Esophagus (tissue), 2 donors: Measurements from ENCODE around the gene MSH4. TPM values are rescaled to one million over a fixed set of nuclear protein-coding genes. Genes with fewer than 3 reads are reported as not detected.
"Not testable (repeated sequence)": the region's sequence is repeated elsewhere in the genome, so short reads cannot be mapped to it uniquely, and the experiment has no call there.

Source experiments
- H3K27ac ChIP-seq, 2 donors: one replicate each; pipeline ENCODE4 v1.5.1; 2013; ENCODE audit warnings: low read depth in 2 of 2, mild to moderate bottlenecking in 2 of 2, inconsistent platforms in 1 of 2, low read length in 1 of 2, moderate library complexity in 1 of 2
- H3K27me3 ChIP-seq, 2 donors: one replicate each; pipeline ENCODE4 v1.6.1; 2013; ENCODE audit warnings: low read length in 2 of 2, control low read depth in 1 of 2, mild to moderate bottlenecking in 1 of 2; ENCODE audit not compliant: insufficient read depth in 2 of 2, control insufficient read depth in 1 of 2
- H3K36me3 ChIP-seq, 2 donors: one replicate each; pipeline ENCODE4 v1.6.1; 2013; ENCODE audit warnings: low read length in 1 of 2; ENCODE audit not compliant: control insufficient read depth in 2 of 2, insufficient read depth in 2 of 2
- H3K4me1 ChIP-seq, 2 donors: one replicate each; pipeline ENCODE4 v1.6.1; 2013; ENCODE audit warnings: low read length in 1 of 2; ENCODE audit not compliant: control insufficient read depth in 2 of 2, insufficient read depth in 2 of 2
- H3K4me3 ChIP-seq, 2 donors: one replicate each; pipeline ENCODE4 v1.5.1; 2013; ENCODE audit warnings: low read length in 2 of 2, mild to moderate bottlenecking in 2 of 2, low read depth in 1 of 2, moderate library complexity in 1 of 2
- H3K9me3 ChIP-seq, 2 donors: one replicate each; pipeline ENCODE4 v1.6.1; 2013; ENCODE audit warnings: mild to moderate bottlenecking in 2 of 2, low read depth in 1 of 2, low read length in 1 of 2, moderate library complexity in 1 of 2; ENCODE audit not compliant: control insufficient read depth in 2 of 2, insufficient read depth in 1 of 2
- WGBS, 2 donors: extraction: QIAGEN DNeasy Blood & Tissue Kit; methylation state at CpG; one replicate each; pipeline ENCODE4 v1.1.7; 2013; 5-methylcytosine and 5-hydroxymethylcytosine counted together
- polyA plus RNA-seq, 2 donors: library from polyadenylated mRNA; stranded (reverse); fragments of 200-250 nt; gene quantifications; one replicate each; pipeline ENCODE4 v1.2.3, GENCODE V29; 2013
- donor health status: healthy with polysubstance abuse.
- donor health status: Bipolar disorder and iron deficiency.

Gene MSH4
- under 1 TPM; 0.05 to 0.16 TPM for polyA plus RNA-seq

GRCh38 chr1:75796376-75797272, at the start of gene MSH4:
TSS of gene MSH4 (plus strand) at chr1:75796882. CDS start at chr1:75796986, 104 bp downstream.
- no peak within 1 kb of the TSS for H3K4me3 ChIP-seq
- H3K27me3 ChIP-seq = no peaks in the 10 kb centered on the region
- no peaks in the 10 kb centered on the region for H3K9me3 ChIP-seq
- no peaks in the 10 kb centered on the region for H3K4me1 ChIP-seq
- no peak within 1 kb of the TSS for H3K27ac ChIP-seq
- 82 to 87% methylated on average over 34 of the region's 34 CpGs for WGBS, 2 donors
- H3K36me3 ChIP-seq = peaks cover 2 to 28% of the 10 kb centered on the region in 2 donors

DNA sequence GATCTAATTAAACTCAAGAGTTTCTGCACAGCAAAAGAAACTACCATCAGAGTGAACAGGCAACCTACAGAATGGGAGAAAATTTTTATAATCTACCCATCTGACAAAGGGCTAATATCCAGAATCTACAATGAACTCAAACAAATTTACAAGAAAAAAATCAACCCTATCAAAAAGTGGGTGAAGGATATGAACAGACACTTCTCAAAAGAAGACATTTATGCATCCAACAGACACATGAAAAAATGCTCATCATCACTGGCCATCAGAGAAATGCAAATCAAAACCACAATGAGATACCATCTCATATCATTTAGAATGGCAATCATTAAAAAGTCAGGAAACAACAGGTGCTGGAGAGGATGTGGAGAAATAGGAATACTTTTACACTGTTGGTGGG, 39.5 kb upstream of the MSH4 start:
- H3K36me3 ChIP-seq = peaks cover 4 to 13% of the 10 kb centered on the region in 2 donors
- H3K4me3 ChIP-seq, H3K9me3 ChIP-seq, H3K27me3 ChIP-seq, H3K4me1 ChIP-seq, H3K27ac ChIP-seq: not testable (repeated sequence)

GRCh38 chr1:75758543-75758942, 38.1 kb upstream of the MSH4 start:
- WGBS, 2 donors = 87 to 98% methylated on average over 4 of the region's 4 CpGs
- not testable (repeated sequence) for H3K4me3 ChIP-seq, H3K4me1 ChIP-seq, H3K9me3 ChIP-seq, H3K27ac ChIP-seq, H3K27me3 ChIP-seq
- H3K36me3 ChIP-seq = peaks cover 4 to 13% of the 10 kb centered on the region in 2 donors

- WGBS, 2 donors = 77 to 90% methylated on average over 1 of the region's 1 CpG
- no peaks in the 10 kb centered on the region for H3K27me3 ChIP-seq
- no peaks in the 10 kb centered on the region for H3K9me3 ChIP-seq
- H3K4me3 ChIP-seq = no peak overlapping the region
- H3K27ac ChIP-seq = no peak overlapping the region
- no peaks in the 10 kb centered on the region for H3K4me1 ChIP-seq
- peaks cover 0 to 4% of the 10 kb centered on the region in 2 donors for H3K36me3 ChIP-seq
Measured at GRCh38 chr1:75764057-75764655, 32.5 kb upstream of the MSH4 start.

GRCh38 chr1:75765697-75766355, 30.9 kb upstream of the MSH4 start:
- 75 to 81% methylated on average over 1 of the region's 1 CpG for WGBS, 2 donors
- Histone ChIP-seq H3K36me3 (peaks cover 0 to 4% of the 10 kb centered on the region in 2 donors), H3K27me3 (no peaks in the 10 kb centered on the region), H3K4me1 (no peaks in the 10 kb centered on the region), H3K4me3 (no peak overlapping the region), H3K9me3 (no peaks in the 10 kb centered on the region), H3K27ac (no peak overlapping the region)

DNA sequence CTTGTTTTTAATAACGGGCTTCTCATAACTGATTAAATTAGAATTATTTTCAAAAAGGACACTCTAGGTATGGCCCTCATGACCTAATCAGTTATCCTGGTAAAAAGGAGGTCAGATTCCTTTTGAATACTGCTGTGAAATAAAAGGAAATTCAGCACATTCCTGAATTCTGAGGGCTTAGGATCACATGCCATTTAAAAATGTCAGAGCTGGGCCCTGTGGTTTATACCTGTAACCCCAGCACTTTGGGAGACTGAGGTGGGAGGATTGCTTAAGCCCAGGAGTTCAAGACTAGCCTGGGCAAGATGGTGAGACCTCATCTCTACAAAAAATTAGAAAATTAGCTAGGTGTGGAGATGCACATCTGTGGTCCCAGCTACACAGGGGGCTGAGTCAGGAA, 28.7 kb upstream of the MSH4 start:
- Histone ChIP-seq H3K4me1 (no peaks in the 10 kb centered on the region), H3K4me3 (no peak overlapping the region), H3K27ac (no peak overlapping the region), H3K36me3 (peaks cover 0 to 4% of the 10 kb centered on the region in 2 donors), H3K9me3 (no peaks in the 10 kb centered on the region), H3K27me3 (no peaks in the 10 kb centered on the region)
- WGBS, 2 donors = 88 to 95% methylated on average over 1 of the region's 1 CpG

GRCh38 chr1:75770761-75771160, 25.9 kb upstream of the MSH4 start:
- Histone ChIP-seq H3K36me3 (no peaks in the 10 kb centered on the region), H3K27me3 (no peaks in the 10 kb centered on the region), H3K9me3 (no peaks in the 10 kb centered on the region), H3K27ac (no peak overlapping the region), H3K4me3 (no peak overlapping the region), H3K4me1 (no peaks in the 10 kb centered on the region)
- WGBS, 2 donors = 62 to 63% methylated on average over 1 of the region's 1 CpG

GRCh38 chr1:75771978-75772377, 24.7 kb upstream of the MSH4 start:
- Histone ChIP-seq H3K4me3 (no peak overlapping the region), H3K4me1 (no peaks in the 10 kb centered on the region), H3K36me3 (no peaks in the 10 kb centered on the region), H3K27ac (no peak overlapping the region), H3K9me3 (no peaks in the 10 kb centered on the region), H3K27me3 (no peaks in the 10 kb centered on the region)
- 53 to 65% methylated on average over 3 of the region's 3 CpGs for WGBS, 2 donors

GRCh38 chr1:75777812-75778211, 18.9 kb upstream of the MSH4 start:
- not testable (repeated sequence) for H3K9me3 ChIP-seq, H3K4me1 ChIP-seq, H3K27ac ChIP-seq, H3K36me3 ChIP-seq, H3K27me3 ChIP-seq, H3K4me3 ChIP-seq
- WGBS, 2 donors = 78 to 95% methylated on average over 4 of the region's 4 CpGs
